GM18870 (cell line): ENCODE results near the gene WFDC12.

ENCODE experiments used
- ATAC-seq: cut with Tn5 transposase; IDR thresholded peaks from one replicate; pipeline ENCODE4 v1.9.1; 2021; ENCODE audit warnings: moderate library complexity; ENCODE audit not compliant: unreplicated experiment

Gene WFDC12

GRCh38 chr20:45115829-45116228, 8.4 kb downstream of the WFDC12 start:
- ATAC-seq = no peak

GRCh38 chr20:45115386-45115774, 8.9 kb downstream of the WFDC12 start:
- ATAC-seq = no peak

GRCh38 chr20:45114465-45115385, 9.5 kb downstream of the WFDC12 start, which contains the start of gene WFDC5:
Gene WFDC5, minus strand, starts transcription at chr20:45115174. Its CDS starts 91 bp downstream, at chr20:45115083.
- ATAC-seq = no peak

- no peak for ATAC-seq
Measured at GRCh38 chr20:45113865-45114264, 10.4 kb downstream of the WFDC12 start.

GRCh38 chr20:45112754-45113153, 11.5 kb downstream of the WFDC12 start:
- no peak for ATAC-seq

- no peak for ATAC-seq
Measured at GRCh38 chr20:45111799-45112471, 12.3 kb downstream of the WFDC12 start.

- no peak for ATAC-seq
Measured at GRCh38 chr20:45111285-45111684, 13.0 kb downstream of the WFDC12 start.

GRCh38 chr20:45110301-45110700, 14.0 kb downstream of the WFDC12 start:
- no peak for ATAC-seq

- no peak for ATAC-seq
Measured at GRCh38 chr20:45109634-45110033, 14.6 kb downstream of the WFDC12 start.

- ATAC-seq = no peak
Measured at GRCh38 chr20:45105317-45105716, 18.9 kb downstream of the WFDC12 start.

- no peak for ATAC-seq
Measured at GRCh38 chr20:45104786-45105185, 19.5 kb downstream of the WFDC12 start.

GRCh38 chr20:45103072-45103471, 21.2 kb downstream of the WFDC12 start:
- ATAC-seq = no peak

GRCh38 chr20:45101333-45101850, 22.9 kb downstream of the WFDC12 start:
- no peak for ATAC-seq

- ATAC-seq = no peak
Measured at GRCh38 chr20:45100563-45101245, 23.6 kb downstream of the WFDC12 start, which contains the start of gene KCNS1. Gene KCNS1, minus strand, starts transcription at chr20:45101127. Its CDS starts 1,891 bp downstream, at chr20:45099236.

GRCh38 chr20:45098103-45098773, 26.0 kb downstream of the WFDC12 start:
- ATAC-seq = no peak

- no peak for ATAC-seq
Measured at GRCh38 chr20:45097485-45098102, 26.7 kb downstream of the WFDC12 start.

GRCh38 chr20:45096781-45097180, 27.5 kb downstream of the WFDC12 start:
- no peak for ATAC-seq

- ATAC-seq = no peak
Measured at GRCh38 chr20:45095805-45096238, 28.4 kb downstream of the WFDC12 start.

GRCh38 chr20:45094864-45095574, 29.2 kb downstream of the WFDC12 start:
- ATAC-seq = no peak
